ENCODE results near the gene FAM151B.

FAM151B gene

GRCh38 chr5:80592105-80592504, 104.2 kb downstream of the FAM151B start:
- no peak for DNase-seq
